HPDE6-E6E7 (cell line): ENCODE results near the gene SSH2.

ENCODE experiments used
- DNase-seq: peaks from one replicate; pipeline ENCODE4 v3.0.0; 2011; ENCODE audit warnings: missing footprints; ENCODE audit errors: extremely low spot score

The SSH2 gene

DNA sequence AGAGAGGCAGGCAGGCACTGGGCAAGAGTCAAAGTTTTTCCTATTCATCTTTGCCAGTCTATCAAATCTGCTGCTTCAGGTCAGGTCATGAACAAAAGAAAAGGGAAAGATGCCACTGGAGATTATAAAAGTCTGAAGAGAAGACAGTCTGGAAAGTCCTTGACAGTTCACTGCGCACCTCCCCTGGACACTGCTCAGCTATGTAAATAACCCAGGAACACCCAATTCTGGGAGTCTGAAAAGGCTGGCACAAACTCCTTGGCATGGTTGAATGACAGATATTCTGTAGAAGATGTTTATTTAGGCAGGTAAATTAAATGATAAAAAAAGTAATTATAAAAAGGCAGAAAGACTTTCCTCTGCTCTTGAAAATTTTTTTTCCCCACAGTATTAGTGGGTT, 302.1 kb downstream of the SSH2 start:
- DNase-seq = no peak

DNA sequence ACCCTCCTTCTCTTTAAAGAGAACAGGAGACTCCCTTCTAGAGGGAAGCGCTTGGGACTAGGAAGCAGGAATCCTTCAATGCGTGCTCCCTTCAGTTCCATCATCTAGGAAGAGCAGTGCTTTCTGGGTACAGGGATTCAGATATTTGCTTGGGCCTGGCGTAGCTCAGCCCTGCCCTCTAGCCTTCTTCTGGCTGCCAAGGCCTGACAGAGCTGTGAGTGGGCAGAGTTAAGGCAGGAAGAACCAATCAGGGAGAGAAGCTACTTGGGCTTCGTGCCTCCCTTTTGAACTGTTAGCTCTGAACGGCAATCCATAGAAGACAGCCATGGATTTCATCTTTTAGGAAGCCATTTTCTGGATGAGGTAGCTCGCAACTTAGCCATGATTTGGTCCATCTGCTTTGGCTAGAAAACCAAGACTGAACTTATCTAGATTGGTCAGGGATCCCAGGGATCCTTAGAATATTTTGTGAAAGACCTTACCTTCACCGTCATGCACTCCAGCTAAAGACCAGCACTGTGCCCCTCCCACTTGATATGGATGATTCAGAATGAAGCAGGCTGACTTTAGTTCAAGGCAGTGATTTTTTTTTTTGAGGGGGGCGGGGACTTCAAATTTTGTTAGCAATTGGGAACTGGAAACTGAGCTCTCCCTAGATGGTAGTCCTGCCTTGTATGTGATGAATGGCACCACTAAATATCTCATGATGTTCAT, 304.8 kb downstream of the SSH2 start:
- peak; percentile 38 for DNase-seq

- DNase-seq = no peak
These were observed 305.4 kb downstream of the SSH2 start for GRCh38 chr17:29624586-29624985.

- DNase-seq = no peak
These were observed 306.8 kb downstream of the SSH2 start for GRCh38 chr17:29623283-29623647.

- peak; percentile 46 for DNase-seq
These were observed 307.4 kb downstream of the SSH2 start, which contains the start of gene CORO6 for GRCh38 chr17:29622337-29623282. CORO6 (minus strand) TSS chr17:29622912; CDS start chr17:29621421, 1,491 bp downstream.

DNA sequence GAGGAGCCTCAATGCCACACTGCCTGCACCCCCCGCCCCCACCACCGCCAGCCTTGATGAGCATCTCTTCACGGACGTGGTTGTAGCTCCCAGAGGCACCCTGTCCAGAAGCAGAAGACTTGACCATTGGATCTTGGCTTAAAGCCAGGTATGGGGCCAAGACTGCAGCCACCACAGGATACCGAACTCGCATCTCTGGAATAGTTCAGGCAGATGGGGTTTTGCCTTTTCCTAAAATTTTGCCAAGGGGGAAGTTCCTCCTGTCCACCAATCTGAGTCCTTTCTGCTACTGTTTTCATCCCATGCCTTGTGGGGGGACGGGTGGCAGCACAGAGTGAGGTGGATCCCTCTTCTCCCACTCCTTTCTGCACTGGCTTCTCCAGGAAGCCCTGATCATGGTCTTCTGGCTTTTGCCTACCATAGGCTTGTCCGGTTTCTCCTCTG, 308.3 kb downstream of the SSH2 start:
- DNase-seq = no peak

GRCh38 chr17:29620779-29621500, 309.1 kb downstream of the SSH2 start:
- DNase-seq = no peak

DNA sequence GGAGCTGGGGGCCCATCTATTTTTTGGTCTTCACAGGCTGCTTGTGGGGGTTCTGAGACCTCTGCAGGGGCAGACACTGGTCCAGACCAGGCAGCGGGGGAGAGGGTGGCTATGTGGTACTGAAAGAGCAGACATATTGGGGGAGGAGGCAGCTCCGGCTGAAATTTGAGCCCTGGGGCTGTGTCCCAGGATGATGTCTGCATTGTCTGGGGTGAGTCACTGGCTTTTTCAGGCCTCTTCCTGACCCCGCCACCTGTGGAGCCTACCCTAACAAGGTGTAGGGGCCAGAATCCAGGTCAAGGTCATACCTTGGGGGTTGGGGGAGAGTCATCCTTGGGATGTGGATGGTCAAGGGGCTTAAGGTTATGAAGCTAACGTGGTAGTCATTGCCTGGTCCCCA, 309.8 kb downstream of the SSH2 start:
- peak; percentile 66 for DNase-seq

GRCh38 chr17:29619251-29619650, 310.8 kb downstream of the SSH2 start:
- no peak for DNase-seq

- DNase-seq = no peak
These were observed 311.6 kb downstream of the SSH2 start for GRCh38 chr17:29618272-29619065.

GRCh38 chr17:29617481-29618271, 312.4 kb downstream of the SSH2 start:
- DNase-seq = no peak

DNA sequence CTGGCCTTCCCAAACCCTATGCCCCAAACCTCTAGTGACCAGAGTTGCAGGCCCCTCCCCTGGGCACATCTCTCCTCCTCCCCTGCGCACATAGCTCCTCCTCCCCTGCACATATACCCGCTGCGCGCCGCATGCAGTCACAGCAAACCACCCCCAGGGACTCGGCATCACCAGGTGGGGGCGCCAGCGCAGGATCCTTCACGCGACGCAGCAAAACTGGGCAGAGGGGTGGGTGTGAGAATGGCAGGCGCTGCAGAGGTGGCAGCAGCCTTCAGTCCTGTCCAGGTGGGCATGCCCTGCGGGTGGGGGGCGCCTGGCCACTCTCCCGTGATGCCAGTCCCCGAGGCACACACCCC, 312.9 kb downstream of the SSH2 start:
- DNase-seq = peak; percentile 79

- no peak for DNase-seq
These were observed 313.6 kb downstream of the SSH2 start for GRCh38 chr17:29616300-29617048.

DNA sequence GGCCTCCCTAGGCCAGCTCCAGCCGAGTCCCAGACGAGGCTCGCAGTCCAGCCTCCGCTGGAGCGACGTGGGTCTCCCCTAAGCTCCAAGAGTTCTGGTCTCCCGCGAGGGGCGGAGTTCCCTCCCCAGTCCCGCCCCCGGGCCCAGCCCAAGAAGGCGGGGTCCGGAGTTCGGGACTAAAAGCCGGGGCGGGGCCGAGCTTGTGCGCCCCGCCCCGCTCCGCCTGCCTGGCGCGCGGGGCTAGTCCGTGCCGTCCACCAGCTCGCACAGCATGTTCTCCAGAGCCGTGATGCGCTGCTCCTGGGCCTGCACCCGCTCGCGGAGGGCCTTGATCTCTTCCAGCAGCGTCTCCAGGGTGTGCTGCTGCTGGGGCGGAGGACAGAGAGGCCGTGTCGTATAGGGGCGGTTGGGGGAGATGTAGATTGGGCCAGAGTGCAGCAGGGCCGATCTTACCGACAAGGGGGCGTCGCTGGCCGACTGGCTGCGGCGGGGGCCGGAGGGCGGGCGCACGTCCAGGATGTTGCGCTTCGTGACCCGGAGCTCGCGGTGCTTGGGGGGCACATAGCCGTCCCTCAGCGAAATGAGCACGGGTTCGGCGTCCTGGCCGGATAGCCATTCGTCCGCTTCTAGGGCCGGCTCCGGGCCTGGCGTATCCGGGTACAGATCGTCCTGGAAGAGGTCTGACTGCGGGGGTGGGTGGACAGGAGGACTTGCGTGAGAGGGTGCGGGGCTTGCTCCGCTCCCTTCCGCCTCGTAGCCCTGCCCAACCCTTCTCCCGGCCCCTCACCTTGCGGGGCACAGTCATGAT, 314.3 kb downstream of the SSH2 start:
- DNase-seq = peak; percentile 73

GRCh38 chr17:29615048-29615385, 315.0 kb downstream of the SSH2 start:
- DNase-seq = no peak

DNA sequence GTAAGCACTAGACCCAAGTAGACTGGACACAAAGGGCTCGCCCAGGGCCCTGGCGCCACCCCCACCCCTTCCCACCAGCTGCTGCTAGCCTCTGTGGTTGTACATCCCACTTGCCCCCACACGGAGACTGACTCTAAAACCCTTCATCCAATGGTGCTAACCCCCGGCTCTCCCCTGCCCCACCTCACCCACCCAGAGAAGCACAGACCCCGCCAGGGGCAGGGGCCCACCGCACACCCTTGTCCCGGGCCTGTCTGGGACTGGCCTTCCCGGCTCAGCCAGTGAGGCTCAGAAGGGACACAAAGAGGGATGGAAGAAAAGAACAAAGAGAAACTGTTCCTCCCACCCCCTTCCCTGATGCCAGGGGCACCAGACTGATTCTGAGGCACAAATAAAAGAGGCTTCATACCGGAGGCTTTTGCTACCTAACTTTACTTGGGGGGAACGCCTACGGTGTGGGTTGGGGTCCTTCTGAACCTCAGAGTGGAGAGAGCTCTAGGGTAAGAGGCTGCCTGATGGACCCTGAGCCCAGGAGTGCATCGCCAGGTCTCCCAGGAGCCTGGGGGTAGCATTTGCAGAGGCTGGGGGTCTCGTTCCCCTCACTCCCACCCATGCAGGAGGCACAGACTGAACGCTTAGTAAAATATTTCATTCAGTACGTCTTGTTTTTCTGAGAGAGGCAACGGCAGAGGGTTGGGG, 315.5 kb downstream of the SSH2 start:
- no peak for DNase-seq

DNA sequence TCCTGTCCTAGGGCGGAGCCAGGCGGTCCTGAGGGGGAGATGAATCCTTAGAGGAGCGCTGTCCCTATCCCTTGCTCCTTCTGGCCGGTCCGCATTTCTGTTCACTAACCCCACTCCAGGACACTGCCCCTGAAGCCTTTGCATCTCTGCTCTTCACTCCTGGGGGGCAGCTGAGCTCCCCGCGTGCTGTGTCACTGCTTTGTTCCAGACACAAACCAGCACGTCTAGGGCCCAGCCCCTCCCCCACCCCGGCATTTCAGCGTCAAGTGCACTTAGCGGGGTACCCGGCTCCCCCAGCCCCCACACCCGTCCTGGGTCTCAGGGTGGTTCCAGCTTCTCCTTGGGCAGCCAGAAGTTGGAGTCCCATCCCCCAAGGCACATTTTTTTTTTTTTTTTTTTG, 316.2 kb downstream of the SSH2 start:
- DNase-seq = no peak

DNA sequence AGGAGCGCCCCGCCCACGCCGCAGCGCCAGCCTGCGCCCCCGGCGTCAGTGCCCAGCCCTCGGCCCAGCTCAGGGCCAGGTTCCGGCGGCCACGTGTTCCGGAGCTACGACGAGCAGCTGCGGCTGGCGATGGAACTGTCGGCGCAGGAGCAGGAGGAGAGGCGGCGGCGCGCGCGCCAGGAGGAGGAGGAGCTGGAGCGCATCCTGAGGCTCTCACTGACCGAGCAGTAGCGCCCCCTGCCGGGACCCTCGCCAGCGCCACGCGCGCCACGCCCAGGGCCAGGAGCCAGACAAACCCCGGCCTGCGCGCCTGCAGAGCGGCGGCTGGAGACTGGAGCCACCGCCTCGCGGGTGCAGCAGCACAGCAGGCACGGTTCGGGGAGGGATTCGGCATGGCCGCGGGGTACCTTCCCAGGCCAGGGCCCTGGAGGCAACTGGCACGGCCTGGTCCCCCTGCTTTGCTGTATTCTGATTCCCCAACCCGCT, 316.6 kb downstream of the SSH2 start:
- DNase-seq = no peak
